ENCODE results near the gene TCOF1.

TCOF1 gene

GRCh38 chr5:150321784-150322183, 35.7 kb upstream of the TCOF1 start:
- Histone ChIP-seq H3K27me3 (ENCODE audit: low read length) (no peaks in the 10 kb centered on the region), H3K36me3 (ENCODE audit: low read length) (no peaks in the 10 kb centered on the region), H3K4me3 (ENCODE audit: insufficient read depth, low read length, poor library complexity, severe bottlenecking) (no peak overlapping the region), H3K4me2 (ENCODE audit: low read depth, low read length, poor library complexity, severe bottlenecking) (no peak overlapping the region), H2AFZ (ENCODE audit: low read depth, low read length, severe bottlenecking) (no peak overlapping the region), H3K9me3 (ENCODE audit: insufficient read depth, low read length) (no peaks in the 10 kb centered on the region), H4K20me1 (ENCODE audit: low read depth, low read length) (no peaks in the 10 kb centered on the region), H3K9me2 (replicated peaks; ENCODE audit: insufficient read depth, low read length) (no peaks in the 10 kb centered on the region), H3K9ac (ENCODE audit: low read length) (no peak overlapping the region), H3K79me2 (ENCODE audit: insufficient read depth, low read length) (no peaks in the 10 kb centered on the region), H3F3A (ENCODE audit: insufficient read depth) (no peaks in the 10 kb centered on the region), H3K27ac (ENCODE audit: low read depth, low read length) (no peak overlapping the region)
- TF ChIP-seq CTCF (IDR thresholded peaks at IDR 0.05; ENCODE audit: insufficient read depth, low read length, poor library complexity, severe bottlenecking) (no peak), EZH2phosphoT487 (conservative IDR thresholded peaks at IDR 0.05; ENCODE audit: low read length) (no peak)

- Histone ChIP-seq H3K4me3 (ENCODE audit: insufficient read depth, low read length, poor library complexity, severe bottlenecking) (no peak overlapping the region), H3K27ac (ENCODE audit: low read depth, low read length) (no peak overlapping the region), H3K4me2 (ENCODE audit: low read depth, low read length, poor library complexity, severe bottlenecking) (no peak overlapping the region), H3K9me2 (replicated peaks; ENCODE audit: insufficient read depth, low read length) (no peaks in the 10 kb centered on the region), H2AFZ (ENCODE audit: low read depth, low read length, severe bottlenecking) (no peak overlapping the region), H3K79me2 (ENCODE audit: insufficient read depth, low read length) (no peaks in the 10 kb centered on the region), H3K36me3 (ENCODE audit: low read length) (no peaks in the 10 kb centered on the region), H3K9me3 (ENCODE audit: insufficient read depth, low read length) (no peaks in the 10 kb centered on the region), H4K20me1 (ENCODE audit: low read depth, low read length) (no peaks in the 10 kb centered on the region), H3F3A (ENCODE audit: insufficient read depth) (no peaks in the 10 kb centered on the region), H3K27me3 (ENCODE audit: low read length) (no peaks in the 10 kb centered on the region), H3K9ac (ENCODE audit: low read length) (no peak overlapping the region)
- TF ChIP-seq EZH2phosphoT487 (conservative IDR thresholded peaks at IDR 0.05; ENCODE audit: low read length) = no peak
- no peak for TF ChIP-seq CTCF (IDR thresholded peaks at IDR 0.05; ENCODE audit: insufficient read depth, low read length, poor library complexity, severe bottlenecking)
Observed at GRCh38 chr5:150322202-150322601, 35.3 kb upstream of the TCOF1 start.

GRCh38 chr5:150323092-150323491, 34.4 kb upstream of the TCOF1 start:
- H3K27ac ChIP-seq (ENCODE audit: low read depth, low read length) = no peak overlapping the region
- H3K4me3 ChIP-seq (ENCODE audit: insufficient read depth, low read length, poor library complexity, severe bottlenecking) = no peak overlapping the region
- H3F3A ChIP-seq (ENCODE audit: insufficient read depth) = no peaks in the 10 kb centered on the region
- H3K9me2 ChIP-seq (replicated peaks; ENCODE audit: insufficient read depth, low read length) = no peaks in the 10 kb centered on the region
- no peaks in the 10 kb centered on the region for H3K79me2 ChIP-seq (ENCODE audit: insufficient read depth, low read length)
- no peak overlapping the region for H3K9ac ChIP-seq (ENCODE audit: low read length)
- H3K4me2 ChIP-seq (ENCODE audit: low read depth, low read length, poor library complexity, severe bottlenecking) = no peak overlapping the region
- H3K27me3 ChIP-seq (ENCODE audit: low read length) = no peaks in the 10 kb centered on the region
- TF ChIP-seq EZH2phosphoT487 (conservative IDR thresholded peaks at IDR 0.05; ENCODE audit: low read length) (no peak), CTCF (IDR thresholded peaks at IDR 0.05; ENCODE audit: insufficient read depth, low read length, poor library complexity, severe bottlenecking) (no peak)
- H2AFZ ChIP-seq (ENCODE audit: low read depth, low read length, severe bottlenecking) = no peak overlapping the region
- no peaks in the 10 kb centered on the region for H3K9me3 ChIP-seq (ENCODE audit: insufficient read depth, low read length)
- no peaks in the 10 kb centered on the region for H3K36me3 ChIP-seq (ENCODE audit: low read length)
- H4K20me1 ChIP-seq (ENCODE audit: low read depth, low read length) = no peaks in the 10 kb centered on the region

All from SU-DHL-6 (cell line).